ENCODE measurements around the gene ADAMTSL1. TPM values are rescaled to one million over a fixed set of nuclear protein-coding genes. Genes with fewer than 3 reads are reported as not detected.

ADAMTSL1 gene
- total and polyA plus RNA-seq, 2 of the 8 experiments (the other 6 are each of a cell fraction or from before 2014, with no cell fraction given): 0.84 to 1.1 TPM

- TF ChIP-seq, protein P1, sequence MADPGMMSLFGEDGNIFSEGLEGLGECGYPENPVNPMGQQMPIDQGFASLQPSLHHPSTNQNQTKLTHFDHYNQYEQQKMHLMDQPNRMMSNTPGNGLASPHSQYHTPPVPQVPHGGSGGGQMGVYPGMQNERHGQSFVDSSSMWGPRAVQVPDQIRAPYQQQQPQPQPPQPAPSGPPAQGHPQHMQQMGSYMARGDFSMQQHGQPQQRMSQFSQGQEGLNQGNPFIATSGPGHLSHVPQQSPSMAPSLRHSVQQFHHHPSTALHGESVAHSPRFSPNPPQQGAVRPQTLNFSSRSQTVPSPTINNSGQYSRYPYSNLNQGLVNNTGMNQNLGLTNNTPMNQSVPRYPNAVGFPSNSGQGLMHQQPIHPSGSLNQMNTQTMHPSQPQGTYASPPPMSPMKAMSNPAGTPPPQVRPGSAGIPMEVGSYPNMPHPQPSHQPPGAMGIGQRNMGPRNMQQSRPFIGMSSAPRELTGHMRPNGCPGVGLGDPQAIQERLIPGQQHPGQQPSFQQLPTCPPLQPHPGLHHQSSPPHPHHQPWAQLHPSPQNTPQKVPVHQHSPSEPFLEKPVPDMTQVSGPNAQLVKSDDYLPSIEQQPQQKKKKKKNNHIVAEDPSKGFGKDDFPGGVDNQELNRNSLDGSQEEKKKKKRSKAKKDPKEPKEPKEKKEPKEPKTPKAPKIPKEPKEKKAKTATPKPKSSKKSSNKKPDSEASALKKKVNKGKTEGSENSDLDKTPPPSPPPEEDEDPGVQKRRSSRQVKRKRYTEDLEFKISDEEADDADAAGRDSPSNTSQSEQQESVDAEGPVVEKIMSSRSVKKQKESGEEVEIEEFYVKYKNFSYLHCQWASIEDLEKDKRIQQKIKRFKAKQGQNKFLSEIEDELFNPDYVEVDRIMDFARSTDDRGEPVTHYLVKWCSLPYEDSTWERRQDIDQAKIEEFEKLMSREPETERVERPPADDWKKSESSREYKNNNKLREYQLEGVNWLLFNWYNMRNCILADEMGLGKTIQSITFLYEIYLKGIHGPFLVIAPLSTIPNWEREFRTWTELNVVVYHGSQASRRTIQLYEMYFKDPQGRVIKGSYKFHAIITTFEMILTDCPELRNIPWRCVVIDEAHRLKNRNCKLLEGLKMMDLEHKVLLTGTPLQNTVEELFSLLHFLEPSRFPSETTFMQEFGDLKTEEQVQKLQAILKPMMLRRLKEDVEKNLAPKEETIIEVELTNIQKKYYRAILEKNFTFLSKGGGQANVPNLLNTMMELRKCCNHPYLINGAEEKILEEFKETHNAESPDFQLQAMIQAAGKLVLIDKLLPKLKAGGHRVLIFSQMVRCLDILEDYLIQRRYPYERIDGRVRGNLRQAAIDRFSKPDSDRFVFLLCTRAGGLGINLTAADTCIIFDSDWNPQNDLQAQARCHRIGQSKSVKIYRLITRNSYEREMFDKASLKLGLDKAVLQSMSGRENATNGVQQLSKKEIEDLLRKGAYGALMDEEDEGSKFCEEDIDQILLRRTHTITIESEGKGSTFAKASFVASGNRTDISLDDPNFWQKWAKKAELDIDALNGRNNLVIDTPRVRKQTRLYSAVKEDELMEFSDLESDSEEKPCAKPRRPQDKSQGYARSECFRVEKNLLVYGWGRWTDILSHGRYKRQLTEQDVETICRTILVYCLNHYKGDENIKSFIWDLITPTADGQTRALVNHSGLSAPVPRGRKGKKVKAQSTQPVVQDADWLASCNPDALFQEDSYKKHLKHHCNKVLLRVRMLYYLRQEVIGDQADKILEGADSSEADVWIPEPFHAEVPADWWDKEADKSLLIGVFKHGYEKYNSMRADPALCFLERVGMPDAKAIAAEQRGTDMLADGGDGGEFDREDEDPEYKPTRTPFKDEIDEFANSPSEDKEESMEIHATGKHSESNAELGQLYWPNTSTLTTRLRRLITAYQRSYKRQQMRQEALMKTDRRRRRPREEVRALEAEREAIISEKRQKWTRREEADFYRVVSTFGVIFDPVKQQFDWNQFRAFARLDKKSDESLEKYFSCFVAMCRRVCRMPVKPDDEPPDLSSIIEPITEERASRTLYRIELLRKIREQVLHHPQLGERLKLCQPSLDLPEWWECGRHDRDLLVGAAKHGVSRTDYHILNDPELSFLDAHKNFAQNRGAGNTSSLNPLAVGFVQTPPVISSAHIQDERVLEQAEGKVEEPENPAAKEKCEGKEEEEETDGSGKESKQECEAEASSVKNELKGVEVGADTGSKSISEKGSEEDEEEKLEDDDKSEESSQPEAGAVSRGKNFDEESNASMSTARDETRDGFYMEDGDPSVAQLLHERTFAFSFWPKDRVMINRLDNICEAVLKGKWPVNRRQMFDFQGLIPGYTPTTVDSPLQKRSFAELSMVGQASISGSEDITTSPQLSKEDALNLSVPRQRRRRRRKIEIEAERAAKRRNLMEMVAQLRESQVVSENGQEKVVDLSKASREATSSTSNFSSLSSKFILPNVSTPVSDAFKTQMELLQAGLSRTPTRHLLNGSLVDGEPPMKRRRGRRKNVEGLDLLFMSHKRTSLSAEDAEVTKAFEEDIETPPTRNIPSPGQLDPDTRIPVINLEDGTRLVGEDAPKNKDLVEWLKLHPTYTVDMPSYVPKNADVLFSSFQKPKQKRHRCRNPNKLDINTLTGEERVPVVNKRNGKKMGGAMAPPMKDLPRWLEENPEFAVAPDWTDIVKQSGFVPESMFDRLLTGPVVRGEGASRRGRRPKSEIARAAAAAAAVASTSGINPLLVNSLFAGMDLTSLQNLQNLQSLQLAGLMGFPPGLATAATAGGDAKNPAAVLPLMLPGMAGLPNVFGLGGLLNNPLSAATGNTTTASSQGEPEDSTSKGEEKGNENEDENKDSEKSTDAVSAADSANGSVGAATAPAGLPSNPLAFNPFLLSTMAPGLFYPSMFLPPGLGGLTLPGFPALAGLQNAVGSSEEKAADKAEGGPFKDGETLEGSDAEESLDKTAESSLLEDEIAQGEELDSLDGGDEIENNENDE (IDR thresholded peaks at IDR 0.05; ENCODE audit: insufficient replicate concordance, low read length): no peak
- TF ChIP-seq SUZ12 (IDR thresholded peaks at IDR 0.05; ENCODE audit: low read length) (no peak), POLR2AphosphoS5 (IDR thresholded peaks at IDR 0.05; ENCODE audit: low read depth, low read length) (no peak), CREB1 (IDR thresholded peaks at IDR 0.05) (no peak), SP1 (IDR thresholded peaks at IDR 0.05; ENCODE audit: low read depth, low read length) (no peak), TAF7 (optimal IDR thresholded peaks at IDR 0.05; ENCODE audit: borderline replicate concordance, low read depth, low read length) (no peak)
Observed at GRCh38 chr9:18864516-18864915, 390.6 kb downstream of the ADAMTSL1 start (continued).

Data from H1 (cell line).